Uterus (tissue), 2 donors: ENCODE results near the gene PSMD8.

Experiments used
- POLR2A ChIP-seq, 2 donors: fragments of 450-650 bp; IDR thresholded peaks; one replicate each; pipeline ENCODE4 v1.6.1; 2016; ENCODE audit warnings: antibody characterized with exemption in 2 of 2, mild to moderate bottlenecking in 1 of 2, moderate library complexity in 1 of 2
- TF ChIP-seq, protein P1 (sequence below), 4 experiments: fragments of 200-600 bp in 2 of 4; fragments of 450-650 bp in 2 of 4; sonication (generic) in 2 of 4; IDR thresholded peaks; one replicate each; pipeline ENCODE4 v1.5.1; 2016 to 2019; ENCODE audit warnings: antibody characterized with exemption in 4 of 4, mild to moderate bottlenecking in 2 of 4, moderate library complexity in 1 of 4

DNA sequence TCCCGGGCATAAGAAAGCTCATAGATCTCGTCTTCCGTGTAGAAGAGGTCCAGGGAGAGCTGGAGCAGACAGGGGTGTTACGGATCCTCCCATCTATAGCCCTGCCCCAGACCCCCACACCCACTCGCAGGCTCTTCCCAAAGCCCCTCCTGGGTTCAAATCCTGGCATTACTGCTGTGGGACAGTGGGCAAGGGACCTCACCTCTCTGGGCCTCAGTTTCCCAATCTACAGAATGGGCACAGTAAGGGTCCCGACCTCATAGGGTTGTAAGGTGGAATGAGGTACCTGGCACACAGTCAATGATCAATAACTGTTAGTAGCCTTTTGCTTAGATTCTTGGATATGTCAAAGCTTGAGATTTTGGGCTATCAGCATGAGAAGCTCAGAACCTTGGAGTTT is 39.0 kb downstream of the PSMD8 start:
- TF ChIP-seq, protein P1, sequence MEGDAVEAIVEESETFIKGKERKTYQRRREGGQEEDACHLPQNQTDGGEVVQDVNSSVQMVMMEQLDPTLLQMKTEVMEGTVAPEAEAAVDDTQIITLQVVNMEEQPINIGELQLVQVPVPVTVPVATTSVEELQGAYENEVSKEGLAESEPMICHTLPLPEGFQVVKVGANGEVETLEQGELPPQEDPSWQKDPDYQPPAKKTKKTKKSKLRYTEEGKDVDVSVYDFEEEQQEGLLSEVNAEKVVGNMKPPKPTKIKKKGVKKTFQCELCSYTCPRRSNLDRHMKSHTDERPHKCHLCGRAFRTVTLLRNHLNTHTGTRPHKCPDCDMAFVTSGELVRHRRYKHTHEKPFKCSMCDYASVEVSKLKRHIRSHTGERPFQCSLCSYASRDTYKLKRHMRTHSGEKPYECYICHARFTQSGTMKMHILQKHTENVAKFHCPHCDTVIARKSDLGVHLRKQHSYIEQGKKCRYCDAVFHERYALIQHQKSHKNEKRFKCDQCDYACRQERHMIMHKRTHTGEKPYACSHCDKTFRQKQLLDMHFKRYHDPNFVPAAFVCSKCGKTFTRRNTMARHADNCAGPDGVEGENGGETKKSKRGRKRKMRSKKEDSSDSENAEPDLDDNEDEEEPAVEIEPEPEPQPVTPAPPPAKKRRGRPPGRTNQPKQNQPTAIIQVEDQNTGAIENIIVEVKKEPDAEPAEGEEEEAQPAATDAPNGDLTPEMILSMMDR (IDR thresholded peaks at IDR 0.05): no peak
- no peak for TF ChIP-seq POLR2A (IDR thresholded peaks at IDR 0.05)
